ENCODE results near the gene CALML3.

The CALML3 gene

GRCh38 chr10:5492929-5493576 is 31.7 kb upstream of the CALML3 start:
- TF ChIP-seq CTCF (conservative IDR thresholded peaks at IDR 0.05; ENCODE audit: low read depth, low read length), result no peak
- H3K4me3 ChIP-seq (ENCODE audit: low read length), result no peak overlapping the region
- no peak for DNase-seq (ENCODE audit: low read depth)

GRCh38 chr10:5493691-5494090 is 31.1 kb upstream of the CALML3 start:
- DNase-seq (ENCODE audit: low read depth), result no peak
- no peak overlapping the region for H3K4me3 ChIP-seq (ENCODE audit: low read length)
- no peak for TF ChIP-seq CTCF (conservative IDR thresholded peaks at IDR 0.05; ENCODE audit: low read depth, low read length)

GRCh38 chr10:5494611-5495010 is 30.1 kb upstream of the CALML3 start:
- no peak for DNase-seq (ENCODE audit: low read depth)
- no peak for TF ChIP-seq CTCF (conservative IDR thresholded peaks at IDR 0.05; ENCODE audit: low read depth, low read length)
- no peak overlapping the region for H3K4me3 ChIP-seq (ENCODE audit: low read length)

- no peak overlapping the region for H3K4me3 ChIP-seq (ENCODE audit: low read length)
- DNase-seq (ENCODE audit: low read depth), result no peak
- TF ChIP-seq CTCF (conservative IDR thresholded peaks at IDR 0.05; ENCODE audit: low read depth, low read length), result no peak
Observed at GRCh38 chr10:5496261-5497250, 28.2 kb upstream of the CALML3 start.

- no peak for DNase-seq (ENCODE audit: low read depth)
- no peak for TF ChIP-seq CTCF (conservative IDR thresholded peaks at IDR 0.05; ENCODE audit: low read depth, low read length)
- H3K4me3 ChIP-seq (ENCODE audit: low read length), result no peak overlapping the region
Observed at GRCh38 chr10:5497289-5497688, 27.5 kb upstream of the CALML3 start.

- no peak for DNase-seq (ENCODE audit: low read depth)
- H3K4me3 ChIP-seq (ENCODE audit: low read length), result no peak overlapping the region
- TF ChIP-seq CTCF (conservative IDR thresholded peaks at IDR 0.05; ENCODE audit: low read depth, low read length), result no peak
Observed at GRCh38 chr10:5497948-5498730, 26.6 kb upstream of the CALML3 start.
